Esophagus squamous epithelium (tissue), 5 donors: ENCODE data around the gene LITAF. TPM values are rescaled to one million over a fixed set of nuclear protein-coding genes. Genes with fewer than 3 reads are reported as not detected.
"Not testable (repeated sequence)": the region's sequence is repeated elsewhere in the genome, so short reads cannot be mapped to it uniquely, and the experiment has no call there.

Experiments
- DNase-seq: peaks from one replicate; lab custom pipeline; 2025; lab: John Stamatoyannopoulos, UW
- H3K27ac ChIP-seq, 4 donors: fragments of 200-600 bp; sonication (generic); one replicate each; pipeline ENCODE4 v1.5.1; 2016 to 2019; ENCODE audit warnings: mild to moderate bottlenecking in 1 of 4
- H3K27me3 ChIP-seq, 4 donors: fragments of 200-600 bp; sonication (generic); 1 replicate in 3 of 4; 2 replicates in 1 of 4; pipeline versions ENCODE4 v1.5.1 to v1.6.0; 2017 to 2021; ENCODE audit warnings: antibody characterized with exemption in 1 of 4
- H3K36me3 ChIP-seq, 3 donors: fragments of 200-600 bp; sonication (generic); one replicate each; pipeline ENCODE4 v1.5.1; 2016 to 2019
- H3K4me1 ChIP-seq, 3 donors: fragments of 200-600 bp; sonication (generic); one replicate each; pipeline ENCODE4 v1.5.1; 2017 to 2019
- H3K4me3 ChIP-seq, 4 donors: fragments of 200-600 bp; sonication (generic); 1 replicate in 3 of 4; 2 replicates in 1 of 4; pipeline ENCODE4 v1.5.1; 2016 to 2019; ENCODE audit warnings: mild to moderate bottlenecking in 2 of 4, moderate library complexity in 1 of 4
- H3K9me3 ChIP-seq, 3 donors: fragments of 200-600 bp; sonication (generic); one replicate each; pipeline ENCODE4 v1.5.1; 2016 to 2019
- CTCF ChIP-seq, 6 experiments: fragments of 450-650 bp in 4 of 6; fragments of 200-600 bp in 2 of 6; sonication (generic) in 2 of 6; IDR thresholded peaks; one replicate each; pipeline ENCODE4 v1.5.1; 2016 to 2019; ENCODE audit warnings: antibody characterized with exemption in 6 of 6, mild to moderate bottlenecking in 4 of 6, moderate library complexity in 4 of 6
- POLR2A ChIP-seq, 4 donors: fragments of 450-650 bp; IDR thresholded peaks; one replicate each; pipeline ENCODE4 v1.6.1; 2017; ENCODE audit warnings: antibody characterized with exemption in 4 of 4, mild to moderate bottlenecking in 4 of 4, moderate library complexity in 3 of 4
- WGBS, 2 donors: methylation state at CpG; one replicate each; pipeline ENCODE4 v1.1.5; 2018; 5-methylcytosine and 5-hydroxymethylcytosine counted together
- intact Hi-C: fragments of 100-400 bp; cut with DNase I; formaldehyde crosslinking; loops from one replicate; pipeline ENCODE4 v1.15.0; 2022
- total RNA-seq, 4 donors: library from RNA; depleted of rRNA; stranded (reverse); fragments of >200 nt; gene quantifications; one replicate each; pipeline ENCODE4 v1.1.0, GENCODE V29; 2016
- donor health status: DM: yes; HTN: yes; CAD: no.

LITAF gene
- total RNA-seq, 4 donors from 2014 or later = 13.7 to 44.4 (median 34.4) TPM

- peak overlapping the region in 3 of 4 donors; percentile 92 to 98 (median 98) for H3K27ac ChIP-seq
- 65% methylated on average over 7 of the region's 7 CpGs for WGBS, 2 donors
These were observed 4.4 kb downstream of the LITAF start for GRCh38 chr16:11582157-11582814.

GRCh38 chr16:11581678-11582077 lies 5.0 kb downstream of the LITAF start:
- peaks cover 7 to 92% (median 28%) of the 10 kb centered on the region in 3 donors for H3K4me1 ChIP-seq
- intact Hi-C loops = no loop called here
- WGBS, 2 donors = 60 to 80% methylated on average over 3 of the region's 3 CpGs

More at GRCh38 chr16:11582157-11582814, 4.4 kb downstream of the LITAF start:
- H3K4me1 ChIP-seq = peaks cover 7 to 89% (median 28%) of the 10 kb centered on the region in 3 donors
- TF ChIP-seq CTCF (IDR thresholded peaks at IDR 0.05) = no peak
- no peak for TF ChIP-seq POLR2A (IDR thresholded peaks at IDR 0.05)
- H3K36me3 ChIP-seq = no peaks in the 10 kb centered on the region
- no peaks in the 10 kb centered on the region for H3K27me3 ChIP-seq
- intact Hi-C loops = no loop called here
- peak overlapping the region in 1 of 4 donors; percentile 5 for H3K4me3 ChIP-seq
- DNase-seq = no peak
- H3K9me3 ChIP-seq = no peaks in the 10 kb centered on the region

GRCh38 chr16:11580451-11581086 lies 6.2 kb downstream of the LITAF start:
- no peak overlapping the region for H3K4me3 ChIP-seq
- DNase-seq = no peak
- 86 to 92% methylated on average over 12 of the region's 12 CpGs for WGBS, 2 donors
- TF ChIP-seq POLR2A (IDR thresholded peaks at IDR 0.05) (no peak), CTCF (IDR thresholded peaks at IDR 0.05) (no peak)
- peak overlapping the region in 2 of 4 donors; percentile 5 to 18 for H3K27ac ChIP-seq
- H3K36me3 ChIP-seq = no peaks in the 10 kb centered on the region
- H3K27me3 ChIP-seq = no peaks in the 10 kb centered on the region
- peaks cover 9 to 96% (median 38%) of the 10 kb centered on the region in 3 donors for H3K4me1 ChIP-seq
- intact Hi-C loops = no loop called here
- H3K9me3 ChIP-seq = no peaks in the 10 kb centered on the region

More at GRCh38 chr16:11581678-11582077, 5.0 kb downstream of the LITAF start:
- TF ChIP-seq POLR2A (IDR thresholded peaks at IDR 0.05) = no peak
- Histone ChIP-seq H3K27ac (peak overlapping the region in 2 of 4 donors; percentile 37 to 92), H3K36me3 (no peaks in the 10 kb centered on the region), H3K4me3 (no peak overlapping the region), H3K9me3 (no peaks in the 10 kb centered on the region), H3K27me3 (no peaks in the 10 kb centered on the region)
- DNase-seq = no peak

GRCh38 chr16:11577290-11577660 lies 9.4 kb downstream of the LITAF start:
- H3K27me3 ChIP-seq, DNase-seq, H3K9me3 ChIP-seq, H3K36me3 ChIP-seq, H3K27ac ChIP-seq, intact Hi-C loops, H3K4me3 ChIP-seq: not testable (repeated sequence)
- peaks cover 3 to 94% (median 24%) of the 10 kb centered on the region in 3 donors for H3K4me1 ChIP-seq
- WGBS, 2 donors = 81 to 93% methylated on average over 8 of the region's 8 CpGs

- H3K4me3 ChIP-seq = no peak overlapping the region
- intact Hi-C loops = no loop called here
- TF ChIP-seq POLR2A (IDR thresholded peaks at IDR 0.05) (no peak), CTCF (IDR thresholded peaks at IDR 0.05) (no peak)
- H3K36me3 ChIP-seq = no peaks in the 10 kb centered on the region
- no peaks in the 10 kb centered on the region for H3K9me3 ChIP-seq
- 57 to 63% methylated on average over 9 of the region's 9 CpGs for WGBS, 2 donors
- H3K4me1 ChIP-seq = peaks cover 3 to 94% (median 25%) of the 10 kb centered on the region in 3 donors
- DNase-seq = no peak
- peak overlapping the region in 2 of 4 donors; percentile 38 to 65 for H3K27ac ChIP-seq
- H3K27me3 ChIP-seq = no peaks in the 10 kb centered on the region
These were observed 10.1 kb downstream of the LITAF start for GRCh38 chr16:11576427-11577289.
